Nucleus accumbens (tissue), 56 donors: Measurements from ENCODE around the gene RUNDC1.

Experiments used
- DNase-seq, 56 donors: peaks; one replicate each; lab custom pipeline; 2025; lab: John Stamatoyannopoulos, UW

Gene RUNDC1

DNA sequence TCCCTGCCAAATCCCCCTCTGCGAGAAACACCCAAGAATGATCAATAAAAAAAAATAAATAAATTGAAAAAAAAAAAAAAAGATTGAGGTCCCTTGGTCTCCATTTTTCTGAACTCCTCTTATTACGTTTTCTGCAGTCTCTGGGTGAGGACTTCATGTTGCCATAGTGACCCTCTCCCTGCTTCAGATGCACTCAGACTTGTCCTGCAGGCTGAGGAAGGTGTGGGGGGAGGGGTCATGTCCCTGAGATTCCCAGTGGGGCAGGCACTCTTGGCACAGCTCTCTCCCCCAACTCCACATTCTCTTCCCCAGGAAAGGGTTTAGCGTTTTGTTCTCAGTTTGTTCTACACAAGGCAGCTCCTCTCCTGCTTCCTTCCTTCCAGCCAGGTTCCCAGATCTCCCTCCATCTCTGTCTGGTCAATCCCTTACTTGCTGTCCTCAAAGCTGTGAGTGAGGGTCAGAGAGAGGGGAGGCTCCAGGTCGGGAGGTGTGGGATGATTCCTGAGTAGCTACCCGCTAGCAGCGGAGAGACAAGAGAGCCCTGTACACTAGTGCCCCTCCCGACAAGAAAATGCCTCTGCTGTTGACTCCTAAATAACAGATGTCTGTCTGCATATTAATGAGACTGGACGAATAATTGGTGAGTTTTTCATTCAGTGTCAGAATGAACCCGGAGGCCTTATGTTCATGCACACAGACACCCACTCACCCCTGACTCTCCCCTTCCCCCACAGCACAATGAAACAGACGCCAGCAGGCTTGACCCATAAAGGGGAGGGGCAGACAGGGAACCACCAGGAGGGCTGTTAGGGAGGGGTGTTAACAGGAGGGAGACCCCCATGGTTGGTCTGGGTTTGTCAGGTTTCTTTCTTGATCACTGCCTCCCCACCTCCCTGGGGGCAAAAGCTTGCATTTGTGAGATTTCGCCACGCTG lies 53.9 kb downstream of the RUNDC1 start:
- peak in 18 of 56 donors; percentile 5 to 47 (median 20) for DNase-seq

DNA sequence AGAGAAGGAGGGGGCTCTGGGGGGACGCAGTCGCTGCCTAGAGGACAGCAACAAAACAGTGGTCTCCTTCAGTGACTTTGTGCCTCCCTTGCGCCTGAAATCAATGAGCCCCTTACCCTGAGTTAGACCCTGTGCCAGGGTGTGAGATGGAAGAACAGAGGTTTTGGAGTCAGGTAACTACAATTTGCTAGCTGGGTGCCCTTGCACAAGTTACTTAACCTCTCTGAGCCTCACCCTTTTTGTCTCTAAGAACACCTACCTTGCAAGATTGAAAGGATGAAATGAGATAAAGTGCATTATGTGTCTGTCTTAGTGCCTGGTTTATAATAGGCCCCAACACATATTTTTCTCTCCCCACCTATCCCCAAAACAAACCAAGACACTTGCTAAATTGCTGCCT lies 54.5 kb downstream of the RUNDC1 start:
- DNase-seq = no peak

DNA sequence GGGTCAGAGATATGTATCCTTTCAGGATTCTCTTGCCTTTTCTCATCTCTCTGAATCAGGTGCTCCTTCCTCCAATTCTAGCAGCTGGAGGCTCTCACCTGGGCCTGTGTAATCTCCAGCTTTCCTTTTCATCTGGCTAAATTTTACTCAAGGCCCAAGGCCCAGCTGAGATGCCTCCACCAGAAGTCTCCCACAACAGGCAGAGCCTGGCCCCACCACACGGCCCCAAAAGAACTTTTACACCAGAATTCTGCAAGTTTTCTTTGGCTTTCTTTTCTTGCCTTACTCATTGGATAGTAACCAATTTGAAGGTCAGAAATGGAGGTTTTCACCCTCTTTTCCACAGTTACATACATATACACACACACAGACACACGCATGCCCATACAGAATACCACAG lies 59.3 kb downstream of the RUNDC1 start:
- no peak for DNase-seq

DNA sequence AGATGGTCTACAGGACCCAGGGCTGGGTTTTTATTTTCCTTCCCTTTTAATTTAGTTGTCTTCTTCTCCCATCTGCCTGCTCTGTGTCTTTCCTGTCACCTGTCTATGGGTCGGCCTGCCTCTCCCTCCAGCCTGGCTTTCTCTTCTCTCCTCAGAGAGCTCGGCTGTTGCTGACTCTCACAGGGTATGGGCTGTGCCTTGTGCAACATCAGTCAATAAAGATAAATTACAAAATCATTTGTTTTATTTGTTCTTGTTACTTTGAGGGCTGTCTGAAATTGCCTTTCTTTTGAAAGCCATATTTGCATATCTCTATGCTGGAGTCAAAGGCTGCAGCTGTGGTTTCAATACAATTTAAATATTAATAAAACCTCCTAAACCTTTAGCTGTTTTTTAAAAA lies 60.3 kb downstream of the RUNDC1 start:
- no peak for DNase-seq

DNA sequence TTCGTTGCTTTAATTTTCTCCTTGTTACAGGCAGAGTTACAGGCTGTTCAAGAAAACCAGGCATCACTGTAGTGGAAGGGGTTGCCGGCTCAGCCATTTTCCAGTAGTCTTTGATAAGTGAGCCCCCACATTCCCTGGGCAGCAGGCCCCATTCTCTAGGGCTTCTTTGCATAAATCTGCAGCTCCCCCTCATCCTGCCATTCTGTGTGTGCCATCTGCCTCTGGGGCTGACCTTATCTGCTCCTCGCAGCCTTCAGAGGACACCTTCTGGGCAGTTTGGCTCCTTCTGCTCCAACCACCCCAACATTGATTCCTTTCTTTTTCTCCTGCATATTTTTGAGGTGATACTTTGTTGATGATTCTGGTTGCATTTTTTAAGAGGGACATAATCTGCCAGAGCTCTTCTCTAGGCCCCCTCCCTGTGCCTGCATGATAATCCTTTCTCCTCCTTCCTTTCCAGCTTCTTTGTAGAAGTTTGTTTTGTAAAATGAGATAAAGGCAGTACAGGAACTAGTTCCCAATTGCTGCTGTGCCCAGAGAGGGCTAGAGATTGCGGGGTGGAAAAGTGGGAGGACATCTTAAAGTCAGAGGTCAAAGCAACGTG lies 61.8 kb downstream of the RUNDC1 start:
- DNase-seq = no peak
